ENCODE results near the gene ACTL6B. TPM values are rescaled to one million over a fixed set of nuclear protein-coding genes. Genes with fewer than 3 reads are reported as not detected.

Gene ACTL6B
- total and polyA plus RNA-seq, 3 donors from 2014 or later: 0.79 to 2.1 (median 1.2) TPM

- Histone ChIP-seq H3K9me3 (no peaks in the 10 kb centered on the region), H3K4me3 (no peak overlapping the region), H3K27me3 (no peaks in the 10 kb centered on the region), H3K4me1 (no peaks in the 10 kb centered on the region), H3K36me3 (ENCODE audit: low read depth, missing control alignments) (no peaks in the 10 kb centered on the region), H3K27ac (no peak overlapping the region)
- DNase-seq: no peak
- intact Hi-C loops (cut with DNase I; ENCODE audit: low total_unique reads): no loop called here
- TF ChIP-seq, protein P1, sequence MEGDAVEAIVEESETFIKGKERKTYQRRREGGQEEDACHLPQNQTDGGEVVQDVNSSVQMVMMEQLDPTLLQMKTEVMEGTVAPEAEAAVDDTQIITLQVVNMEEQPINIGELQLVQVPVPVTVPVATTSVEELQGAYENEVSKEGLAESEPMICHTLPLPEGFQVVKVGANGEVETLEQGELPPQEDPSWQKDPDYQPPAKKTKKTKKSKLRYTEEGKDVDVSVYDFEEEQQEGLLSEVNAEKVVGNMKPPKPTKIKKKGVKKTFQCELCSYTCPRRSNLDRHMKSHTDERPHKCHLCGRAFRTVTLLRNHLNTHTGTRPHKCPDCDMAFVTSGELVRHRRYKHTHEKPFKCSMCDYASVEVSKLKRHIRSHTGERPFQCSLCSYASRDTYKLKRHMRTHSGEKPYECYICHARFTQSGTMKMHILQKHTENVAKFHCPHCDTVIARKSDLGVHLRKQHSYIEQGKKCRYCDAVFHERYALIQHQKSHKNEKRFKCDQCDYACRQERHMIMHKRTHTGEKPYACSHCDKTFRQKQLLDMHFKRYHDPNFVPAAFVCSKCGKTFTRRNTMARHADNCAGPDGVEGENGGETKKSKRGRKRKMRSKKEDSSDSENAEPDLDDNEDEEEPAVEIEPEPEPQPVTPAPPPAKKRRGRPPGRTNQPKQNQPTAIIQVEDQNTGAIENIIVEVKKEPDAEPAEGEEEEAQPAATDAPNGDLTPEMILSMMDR (IDR thresholded peaks at IDR 0.05): no peak
- no peak for TF ChIP-seq POLR2A (IDR thresholded peaks at IDR 0.05)
- WGBS, 2 donors: 94 to 96% methylated on average over 19 to 23 of the region's 23 CpGs
Observed at GRCh38 chr7:100620804-100621203, 35.4 kb downstream of the ACTL6B start.

GRCh38 chr7:100620239-100620638 is 36.0 kb downstream of the ACTL6B start:
- Histone ChIP-seq H3K4me3 (no peak overlapping the region), H3K4me1 (no peaks in the 10 kb centered on the region), H3K27me3 (no peaks in the 10 kb centered on the region), H3K36me3 (ENCODE audit: low read depth, missing control alignments) (no peaks in the 10 kb centered on the region), H3K27ac (no peak overlapping the region), H3K9me3 (no peaks in the 10 kb centered on the region)
- WGBS, 2 donors: 94 to 97% methylated on average over 6 of the region's 6 CpGs
- TF ChIP-seq, protein P1 (IDR thresholded peaks at IDR 0.05): no peak
- no peak for TF ChIP-seq POLR2A (IDR thresholded peaks at IDR 0.05)
- DNase-seq: no peak
- intact Hi-C loops (cut with DNase I; ENCODE audit: low total_unique reads): no loop called here

GRCh38 chr7:100614308-100614861 is 41.9 kb downstream of the ACTL6B start:
- peaks cover 13% of the 10 kb centered on the region for H3K4me1 ChIP-seq
- intact Hi-C loops (cut with DNase I; ENCODE audit: low total_unique reads): no loop called here

GRCh38 chr7:100613412-100614175 is 42.7 kb downstream of the ACTL6B start:
- Histone ChIP-seq H3K9me3 (no peaks in the 10 kb centered on the region), H3K36me3 (ENCODE audit: low read depth, missing control alignments) (no peaks in the 10 kb centered on the region), H3K4me1 (peaks cover 13% of the 10 kb centered on the region), H3K4me3 (peak overlapping the region in 1 of 2 donors; percentile 79), H3K27ac (no peak overlapping the region), H3K27me3 (no peaks in the 10 kb centered on the region)
- TF ChIP-seq, protein P1 (IDR thresholded peaks at IDR 0.05): no peak
- TF ChIP-seq POLR2A (IDR thresholded peaks at IDR 0.05): no peak
- intact Hi-C loops (cut with DNase I; ENCODE audit: low total_unique reads): no loop called here
- 82 to 86% methylated on average over 12 to 13 of the region's 13 CpGs for WGBS, 2 donors
- no peak for DNase-seq

More at GRCh38 chr7:100614308-100614861, 41.9 kb downstream of the ACTL6B start:
- Histone ChIP-seq H3K27me3 (no peaks in the 10 kb centered on the region), H3K9me3 (no peaks in the 10 kb centered on the region), H3K36me3 (ENCODE audit: low read depth, missing control alignments) (no peaks in the 10 kb centered on the region), H3K27ac (no peak overlapping the region), H3K4me3 (no peak overlapping the region)
- 86 to 88% methylated on average over 6 of the region's 6 CpGs for WGBS, 2 donors
- TF ChIP-seq, protein P1 (IDR thresholded peaks at IDR 0.05): no peak
- TF ChIP-seq POLR2A (IDR thresholded peaks at IDR 0.05): no peak
- DNase-seq: no peak
